ENCODE results near the gene CCDC40. TPM values are rescaled to one million over a fixed set of nuclear protein-coding genes. Genes with fewer than 3 reads are reported as not detected.
A peak's percentile ranks its signal among the peaks of the same experiment; 100 is the strongest.

Gene CCDC40
- total RNA-seq, 1 donor = 3.0 TPM

DNA sequence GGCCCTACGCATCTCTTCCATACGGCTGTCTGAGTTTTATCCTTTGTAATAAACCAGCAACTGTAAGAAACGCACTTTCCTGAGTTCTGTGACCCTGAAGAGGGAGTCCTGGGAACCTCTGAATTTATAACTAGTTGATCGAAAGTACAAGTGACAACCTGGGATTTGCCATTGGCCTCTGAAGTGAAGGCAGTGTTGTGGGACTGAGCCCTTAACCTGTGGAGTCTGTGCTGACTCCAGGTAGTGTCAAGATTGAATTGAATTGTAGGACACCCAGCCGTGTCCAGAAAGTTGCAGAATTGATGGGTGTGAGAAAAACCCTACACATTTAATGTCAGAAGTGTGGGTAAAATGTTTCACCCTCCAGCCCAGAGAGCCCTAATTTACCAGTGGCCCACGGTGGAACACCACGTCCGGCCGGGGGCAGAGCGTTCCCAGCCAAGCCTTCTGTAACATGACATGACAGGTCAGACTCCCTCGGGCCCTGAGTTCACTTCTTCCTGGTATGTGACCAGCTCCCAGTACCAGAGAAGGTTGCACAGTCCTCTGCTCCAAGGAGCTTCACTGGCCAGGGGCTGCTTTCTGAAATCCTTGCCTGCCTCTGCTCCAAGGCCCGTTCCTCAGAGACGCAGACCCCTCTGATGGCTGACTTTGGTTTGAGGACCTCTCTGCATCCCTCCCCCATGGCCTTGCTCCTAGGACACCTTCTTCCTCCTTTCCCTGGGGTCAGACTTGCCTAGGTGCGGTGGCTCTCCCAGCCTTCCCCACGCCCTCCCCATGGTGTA is 66.4 kb downstream of the CCDC40 start:
- TF ChIP-seq, protein P1, sequence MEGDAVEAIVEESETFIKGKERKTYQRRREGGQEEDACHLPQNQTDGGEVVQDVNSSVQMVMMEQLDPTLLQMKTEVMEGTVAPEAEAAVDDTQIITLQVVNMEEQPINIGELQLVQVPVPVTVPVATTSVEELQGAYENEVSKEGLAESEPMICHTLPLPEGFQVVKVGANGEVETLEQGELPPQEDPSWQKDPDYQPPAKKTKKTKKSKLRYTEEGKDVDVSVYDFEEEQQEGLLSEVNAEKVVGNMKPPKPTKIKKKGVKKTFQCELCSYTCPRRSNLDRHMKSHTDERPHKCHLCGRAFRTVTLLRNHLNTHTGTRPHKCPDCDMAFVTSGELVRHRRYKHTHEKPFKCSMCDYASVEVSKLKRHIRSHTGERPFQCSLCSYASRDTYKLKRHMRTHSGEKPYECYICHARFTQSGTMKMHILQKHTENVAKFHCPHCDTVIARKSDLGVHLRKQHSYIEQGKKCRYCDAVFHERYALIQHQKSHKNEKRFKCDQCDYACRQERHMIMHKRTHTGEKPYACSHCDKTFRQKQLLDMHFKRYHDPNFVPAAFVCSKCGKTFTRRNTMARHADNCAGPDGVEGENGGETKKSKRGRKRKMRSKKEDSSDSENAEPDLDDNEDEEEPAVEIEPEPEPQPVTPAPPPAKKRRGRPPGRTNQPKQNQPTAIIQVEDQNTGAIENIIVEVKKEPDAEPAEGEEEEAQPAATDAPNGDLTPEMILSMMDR (IDR thresholded peaks at IDR 0.05; ENCODE audit: insufficient read depth, low read length) = no peak
- no peak for DNase-seq (ENCODE audit: low read depth)
- H3K4me3 ChIP-seq (ENCODE audit: low read depth, low read length) = peak overlapping the region; percentile 98

DNA sequence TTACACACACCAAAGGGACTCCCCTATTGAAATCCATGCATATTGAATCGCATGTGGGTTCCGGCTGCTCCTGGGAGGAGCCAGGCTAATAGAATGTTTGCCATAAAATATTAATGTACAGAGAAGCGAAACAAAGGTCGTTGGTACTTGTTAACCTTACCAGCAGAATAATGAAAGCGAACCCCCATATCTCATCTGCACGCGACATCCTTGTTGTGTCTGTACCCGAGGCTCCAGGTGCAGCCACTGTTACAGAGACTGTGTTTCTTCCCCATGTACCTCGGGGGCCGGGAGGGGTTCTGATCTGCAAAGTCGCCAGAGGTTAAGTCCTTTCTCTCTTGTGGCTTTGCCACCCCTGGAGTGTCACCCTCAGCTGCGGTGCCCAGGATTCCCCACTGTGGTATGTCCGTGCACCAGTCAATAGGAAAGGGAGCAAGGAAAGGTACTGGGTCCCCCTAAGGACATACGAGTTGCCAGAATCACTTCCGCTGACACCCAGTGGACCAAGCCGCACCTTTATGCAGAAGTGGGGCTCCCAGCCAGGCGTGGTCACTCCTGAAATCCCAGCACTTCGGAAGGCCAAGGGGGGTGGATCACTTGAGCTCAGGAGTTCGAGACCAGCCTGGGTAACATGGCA is 67.1 kb downstream of the CCDC40 start:
- no peak for DNase-seq (ENCODE audit: low read depth)
- H3K4me3 ChIP-seq (ENCODE audit: low read depth, low read length) = no peak overlapping the region
- TF ChIP-seq, protein P1 (IDR thresholded peaks at IDR 0.05; ENCODE audit: insufficient read depth, low read length) = no peak

DNA sequence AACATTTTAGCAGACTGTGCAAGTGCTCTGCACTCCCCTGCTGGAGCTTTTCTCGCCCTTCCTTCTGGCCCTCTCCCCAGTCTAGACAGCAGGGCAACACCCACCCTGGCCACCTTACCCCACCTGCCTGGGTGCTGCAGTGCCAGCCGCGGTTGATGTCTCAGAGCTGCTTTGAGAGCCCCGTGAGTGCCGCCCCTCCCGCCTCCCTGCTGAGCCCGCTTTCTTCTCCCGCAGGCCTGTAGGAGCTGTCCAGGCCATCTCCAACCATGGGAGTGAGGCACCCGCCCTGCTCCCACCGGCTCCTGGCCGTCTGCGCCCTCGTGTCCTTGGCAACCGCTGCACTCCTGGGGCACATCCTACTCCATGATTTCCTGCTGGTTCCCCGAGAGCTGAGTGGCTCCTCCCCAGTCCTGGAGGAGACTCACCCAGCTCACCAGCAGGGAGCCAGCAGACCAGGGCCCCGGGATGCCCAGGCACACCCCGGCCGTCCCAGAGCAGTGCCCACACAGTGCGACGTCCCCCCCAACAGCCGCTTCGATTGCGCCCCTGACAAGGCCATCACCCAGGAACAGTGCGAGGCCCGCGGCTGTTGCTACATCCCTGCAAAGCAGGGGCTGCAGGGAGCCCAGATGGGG is 68.0 kb downstream of the CCDC40 start:
- H3K4me3 ChIP-seq (ENCODE audit: low read depth, low read length) = no peak overlapping the region
- DNase-seq (ENCODE audit: low read depth) = peak; percentile 21
- TF ChIP-seq, protein P1 (IDR thresholded peaks at IDR 0.05; ENCODE audit: insufficient read depth, low read length) = no peak

DNA sequence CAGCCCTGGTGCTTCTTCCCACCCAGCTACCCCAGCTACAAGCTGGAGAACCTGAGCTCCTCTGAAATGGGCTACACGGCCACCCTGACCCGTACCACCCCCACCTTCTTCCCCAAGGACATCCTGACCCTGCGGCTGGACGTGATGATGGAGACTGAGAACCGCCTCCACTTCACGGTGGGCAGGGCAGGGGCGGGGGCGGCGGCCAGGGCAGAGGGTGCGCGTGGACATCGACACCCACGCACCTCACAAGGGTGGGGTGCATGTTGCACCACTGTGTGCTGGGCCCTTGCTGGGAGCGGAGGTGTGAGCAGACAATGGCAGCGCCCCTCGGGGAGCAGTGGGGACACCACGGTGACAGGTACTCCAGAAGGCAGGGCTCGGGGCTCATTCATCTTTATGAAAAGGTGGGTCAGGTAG is 68.5 kb downstream of the CCDC40 start:
- H3K4me3 ChIP-seq (ENCODE audit: low read depth, low read length) = no peak overlapping the region
- DNase-seq (ENCODE audit: low read depth) = no peak
- TF ChIP-seq, protein P1 (IDR thresholded peaks at IDR 0.05; ENCODE audit: insufficient read depth, low read length) = no peak

DNA sequence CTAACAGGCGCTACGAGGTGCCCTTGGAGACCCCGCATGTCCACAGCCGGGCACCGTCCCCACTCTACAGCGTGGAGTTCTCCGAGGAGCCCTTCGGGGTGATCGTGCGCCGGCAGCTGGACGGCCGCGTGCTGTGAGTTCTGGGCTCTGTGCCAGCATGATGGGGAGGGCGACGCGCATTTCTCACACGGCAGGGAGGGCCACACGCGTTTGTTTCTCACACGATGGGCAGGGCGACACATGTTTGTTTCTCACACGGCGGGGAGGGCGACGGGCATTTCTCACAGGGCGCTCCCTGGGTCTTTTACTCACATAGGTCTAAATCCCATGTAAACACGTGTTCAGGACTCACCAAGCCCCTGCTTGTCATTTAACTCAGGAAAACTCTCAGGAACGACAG is 69.3 kb downstream of the CCDC40 start:
- TF ChIP-seq, protein P1 (IDR thresholded peaks at IDR 0.05; ENCODE audit: insufficient read depth, low read length) = no peak
- peak; percentile 12 for DNase-seq (ENCODE audit: low read depth)
- H3K4me3 ChIP-seq (ENCODE audit: low read depth, low read length) = no peak overlapping the region

DNA sequence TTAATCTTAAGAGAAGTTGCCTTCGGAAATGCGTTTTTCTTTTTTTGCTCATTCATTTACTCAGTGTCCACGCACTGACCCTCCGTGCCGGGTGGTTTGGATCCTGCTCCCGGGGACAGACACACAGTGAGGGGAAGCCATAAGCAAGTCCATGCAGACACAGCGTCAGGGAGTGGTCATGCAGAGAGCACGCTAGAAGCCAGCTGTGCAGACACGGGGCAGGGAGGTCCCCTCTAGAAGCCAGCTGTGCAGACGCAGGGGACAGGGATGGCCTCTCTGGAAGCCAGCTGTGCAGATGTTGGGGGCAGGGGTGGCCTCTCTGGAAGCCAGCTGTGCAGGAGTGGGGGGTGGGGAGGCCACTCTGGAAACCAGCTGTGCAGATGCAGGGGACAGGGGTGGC is 69.7 kb downstream of the CCDC40 start:
- no peak for DNase-seq (ENCODE audit: low read depth)
- no peak overlapping the region for H3K4me3 ChIP-seq (ENCODE audit: low read depth, low read length)
- TF ChIP-seq, protein P1 (IDR thresholded peaks at IDR 0.05; ENCODE audit: insufficient read depth, low read length) = no peak
